ENCODE data around the gene ADAM8. TPM values are rescaled to one million over a fixed set of nuclear protein-coding genes. Genes with fewer than 3 reads are reported as not detected.

ADAM8 gene
- total RNA-seq, 1 experiment from 2014 or later, result 3.7 TPM

DNA sequence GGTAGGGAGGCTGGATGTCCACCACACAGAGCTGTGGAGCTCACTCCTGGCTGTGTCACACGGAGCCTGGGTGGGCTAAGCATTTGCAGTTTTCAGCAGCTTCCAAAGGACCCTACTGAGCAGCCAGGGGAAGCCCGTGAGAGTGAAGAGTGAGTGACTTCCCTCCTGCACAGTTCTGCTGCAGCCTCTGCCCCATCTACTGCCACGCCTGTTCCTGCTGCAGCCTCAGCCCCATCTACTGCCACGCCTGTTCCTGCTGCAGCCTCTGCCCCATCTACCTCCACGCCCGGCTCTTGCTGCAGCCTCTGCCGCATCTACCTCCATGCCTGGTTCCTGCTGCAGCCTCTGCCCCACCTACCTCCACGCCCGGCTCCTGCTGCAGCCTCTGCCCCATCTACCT lies 12.2 kb downstream of the ADAM8 start:
- no peak overlapping the region for H3K4me3 ChIP-seq (ENCODE audit: low read depth in 2 of 2, low read length in 2 of 2)
- CTCF ChIA-PET, result no interaction called here
- POLR2A ChIA-PET, result interaction anchor here (0.6 kb wide), 1 partner anchor 46 kb away, joined by 10 read pairs; no protein-coding TSS in a partner anchor
- no peak overlapping the region for H3K27ac ChIP-seq (ENCODE audit: low read length)
- intact Hi-C loops (cut with micrococcal nuclease; ENCODE audit: unreplicated experiment), result no loop called here
- H3K4me1 ChIP-seq (ENCODE audit: control insufficient read depth, insufficient read depth, low read length), result peaks cover 22% of the 10 kb centered on the region
- H3K27me3 ChIP-seq (ENCODE audit: control insufficient read depth, insufficient read depth, low read length), result no peaks in the 10 kb centered on the region
- H3K36me3 ChIP-seq (ENCODE audit: control insufficient read depth, insufficient read depth, low read length), result no peaks in the 10 kb centered on the region
- H3K9me3 ChIP-seq (ENCODE audit: control insufficient read depth, insufficient read depth, low read depth, low read length), result no peaks in the 10 kb centered on the region
- no peak for ATAC-seq
- in situ Hi-C loops (cut with HindIII; ENCODE audit: low pct_unique_long_range_greater_than_20kb, low sequenced_read_pairs), result no loop called here
- TF ChIP-seq CTCF (IDR thresholded peaks at IDR 0.05) (no peak), SIN3A (IDR thresholded peaks at IDR 0.05; ENCODE audit: borderline replicate concordance, insufficient read depth, low read depth, low read length) (no peak), TCF7L2 (IDR thresholded peaks at IDR 0.05; ENCODE audit: low read depth, low read length) (no peak), POLR2AphosphoS5 (IDR thresholded peaks at IDR 0.05; ENCODE audit: low read depth, low read length) (no peak)
- TF ChIP-seq, protein P1, sequence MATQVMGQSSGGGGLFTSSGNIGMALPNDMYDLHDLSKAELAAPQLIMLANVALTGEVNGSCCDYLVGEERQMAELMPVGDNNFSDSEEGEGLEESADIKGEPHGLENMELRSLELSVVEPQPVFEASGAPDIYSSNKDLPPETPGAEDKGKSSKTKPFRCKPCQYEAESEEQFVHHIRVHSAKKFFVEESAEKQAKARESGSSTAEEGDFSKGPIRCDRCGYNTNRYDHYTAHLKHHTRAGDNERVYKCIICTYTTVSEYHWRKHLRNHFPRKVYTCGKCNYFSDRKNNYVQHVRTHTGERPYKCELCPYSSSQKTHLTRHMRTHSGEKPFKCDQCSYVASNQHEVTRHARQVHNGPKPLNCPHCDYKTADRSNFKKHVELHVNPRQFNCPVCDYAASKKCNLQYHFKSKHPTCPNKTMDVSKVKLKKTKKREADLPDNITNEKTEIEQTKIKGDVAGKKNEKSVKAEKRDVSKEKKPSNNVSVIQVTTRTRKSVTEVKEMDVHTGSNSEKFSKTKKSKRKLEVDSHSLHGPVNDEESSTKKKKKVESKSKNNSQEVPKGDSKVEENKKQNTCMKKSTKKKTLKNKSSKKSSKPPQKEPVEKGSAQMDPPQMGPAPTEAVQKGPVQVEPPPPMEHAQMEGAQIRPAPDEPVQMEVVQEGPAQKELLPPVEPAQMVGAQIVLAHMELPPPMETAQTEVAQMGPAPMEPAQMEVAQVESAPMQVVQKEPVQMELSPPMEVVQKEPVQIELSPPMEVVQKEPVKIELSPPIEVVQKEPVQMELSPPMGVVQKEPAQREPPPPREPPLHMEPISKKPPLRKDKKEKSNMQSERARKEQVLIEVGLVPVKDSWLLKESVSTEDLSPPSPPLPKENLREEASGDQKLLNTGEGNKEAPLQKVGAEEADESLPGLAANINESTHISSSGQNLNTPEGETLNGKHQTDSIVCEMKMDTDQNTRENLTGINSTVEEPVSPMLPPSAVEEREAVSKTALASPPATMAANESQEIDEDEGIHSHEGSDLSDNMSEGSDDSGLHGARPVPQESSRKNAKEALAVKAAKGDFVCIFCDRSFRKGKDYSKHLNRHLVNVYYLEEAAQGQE (IDR thresholded peaks at IDR 0.05; ENCODE audit: insufficient read depth in 1 of 2, low read depth in 2 of 2, low read length in 1 of 2), result no peak
- no TSS peak for BruUV-seq (replicated peaks)
- DNase-seq (ENCODE audit: low read depth, low spot score), result no peak

DNA sequence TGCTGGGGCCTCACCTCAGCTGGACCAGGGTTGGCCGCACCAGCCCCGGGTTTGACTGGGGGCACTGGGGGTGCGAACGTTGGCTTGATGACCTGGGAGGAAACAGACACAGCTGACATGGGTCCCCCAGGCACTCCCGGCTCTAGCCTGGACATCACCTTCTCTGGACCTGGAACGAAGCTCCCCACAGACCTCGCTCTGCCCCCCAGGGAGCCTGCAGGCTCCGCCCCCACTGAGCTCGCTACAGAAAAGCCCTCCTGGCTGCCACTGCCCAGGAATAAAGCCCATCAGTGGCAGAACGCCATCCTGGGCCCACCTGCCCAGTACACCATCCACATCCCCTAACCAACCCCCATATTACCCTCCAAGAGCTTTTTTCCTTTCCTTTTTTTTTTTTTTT lies 13.0 kb downstream of the ADAM8 start:
- no TSS peak for BruUV-seq (replicated peaks)
- Histone ChIP-seq H3K36me3 (ENCODE audit: control insufficient read depth, insufficient read depth, low read length) (no peaks in the 10 kb centered on the region), H3K27me3 (ENCODE audit: control insufficient read depth, insufficient read depth, low read length) (no peaks in the 10 kb centered on the region), H3K4me3 (ENCODE audit: low read depth in 2 of 2, low read length in 2 of 2) (no peak overlapping the region), H3K4me1 (ENCODE audit: control insufficient read depth, insufficient read depth, low read length) (peaks cover 30% of the 10 kb centered on the region), H3K9me3 (ENCODE audit: control insufficient read depth, insufficient read depth, low read depth, low read length) (no peaks in the 10 kb centered on the region), H3K27ac (ENCODE audit: low read length) (no peak overlapping the region)
- DNase-seq (ENCODE audit: low read depth, low spot score) (no peak), ATAC-seq (no peak)
- POLR2A ChIA-PET, result interaction anchor here (0.7 kb wide), 1 partner anchor 12 kb away, joined by 8 read pairs; no protein-coding TSS in a partner anchor
- CTCF ChIA-PET, result interaction anchor here (0.6 kb wide), 1 partner anchor 175 kb away, joined by 5 read pairs; no protein-coding TSS in a partner anchor
- TF ChIP-seq TCF7L2 (IDR thresholded peaks at IDR 0.05; ENCODE audit: low read depth, low read length), result no peak
- TF ChIP-seq SIN3A (IDR thresholded peaks at IDR 0.05; ENCODE audit: borderline replicate concordance, insufficient read depth, low read depth, low read length), result no peak
- no peak for TF ChIP-seq POLR2AphosphoS5 (IDR thresholded peaks at IDR 0.05; ENCODE audit: low read depth, low read length)
- TF ChIP-seq CTCF (IDR thresholded peaks at IDR 0.05), result no peak
- TF ChIP-seq, protein P1 (IDR thresholded peaks at IDR 0.05; ENCODE audit: insufficient read depth in 1 of 2, low read depth in 2 of 2, low read length in 1 of 2), result no peak
- in situ Hi-C loops (cut with HindIII; ENCODE audit: low pct_unique_long_range_greater_than_20kb, low sequenced_read_pairs) (no loop called here), intact Hi-C loops (cut with micrococcal nuclease; ENCODE audit: unreplicated experiment) (no loop called here)
